Measurements from ENCODE around the gene UBE2D1. TPM values are rescaled to one million over a fixed set of nuclear protein-coding genes. Genes with fewer than 3 reads are reported as not detected.

UBE2D1 gene
- total RNA-seq, 5 donors from 2014 or later (not counting 1 experiment from before 2014, with no cell fraction given): 9.4 to 12.2 (median 10.5) TPM

- no peak overlapping the region for H3K27ac Mint-ChIP-seq
- peaks cover 5 to 7% (median 7%) of the 10 kb centered on the region in 3 donors for H3K4me1 Mint-ChIP-seq
- no peaks in the 10 kb centered on the region for H3K9me3 Mint-ChIP-seq
- ATAC-seq (replicated peaks in 1 of 4) (no peak), DNase-seq (no peak)
- peaks cover 7 to 15% of the 10 kb centered on the region in 2 donors for H3K27me3 Mint-ChIP-seq
- Histone ChIP-seq H3K27me3 (replicated peaks in 1 of 2; ENCODE audit: control insufficient read depth in 2 of 2, extremely low read depth in 1 of 2, insufficient read depth in 2 of 2, low read length in 1 of 2) (peaks cover 0 to 5% of the 10 kb centered on the region in 2 experiments), H3K4me3 (ENCODE audit: control insufficient read depth in 1 of 2, extremely low read depth in 1 of 2, low read length in 1 of 2) (no peak overlapping the region), H3K9me3 (no peaks in the 10 kb centered on the region), H3K4me1 (ENCODE audit: control insufficient read depth in 1 of 2, extremely low read depth in 1 of 2, insufficient read depth in 2 of 2, low read length in 2 of 2) (peaks cover 0 to 4% of the 10 kb centered on the region in 2 experiments), H3K36me3 (ENCODE audit: control insufficient read depth in 2 of 2, extremely low read depth in 1 of 2, insufficient read depth in 1 of 2, low read length in 1 of 2) (no peaks in the 10 kb centered on the region), H3K27ac (ENCODE audit: low read length) (no peak overlapping the region)
- no CpG with 5 or more reads among the region's 1 CpG for WGBS (ENCODE audit: insufficient coverage)
- H3K4me3 Mint-ChIP-seq: no peak overlapping the region
- ChIA-PET POLR2A (no interaction called here), CTCF (no interaction called here)
- no peaks in the 10 kb centered on the region for H3K36me3 Mint-ChIP-seq
These were observed 4.4 kb upstream of the UBE2D1 start for GRCh38 chr10:58330431-58330830.

GRCh38 chr10:58331646-58332045 is 3.2 kb upstream of the UBE2D1 start:
- Mint-ChIP-seq H3K27me3 (peaks cover 5 to 10% of the 10 kb centered on the region in 2 donors), H3K9me3 (no peaks in the 10 kb centered on the region), H3K27ac (no peak overlapping the region), H3K36me3 (no peaks in the 10 kb centered on the region), H3K4me3 (no peak overlapping the region), H3K4me1 (peaks cover 17 to 18% (median 18%) of the 10 kb centered on the region in 3 donors)
- no peak overlapping the region for H3K27ac ChIP-seq (ENCODE audit: low read length)
- ChIA-PET CTCF (no interaction called here), POLR2A (interaction anchor here in 1 of 2 donors (0.5 to 0.6 kb wide), 2 partner anchors 8 to 155 kb away, joined by 3 to 6 read pairs; no protein-coding TSS in a partner anchor)
- peaks cover 5 to 8% of the 10 kb centered on the region in 2 experiments for H3K4me1 ChIP-seq (ENCODE audit: control insufficient read depth in 1 of 2, extremely low read depth in 1 of 2, insufficient read depth in 2 of 2, low read length in 2 of 2)
- no peak for ATAC-seq (replicated peaks in 1 of 4)
- no peak for DNase-seq
- H3K36me3 ChIP-seq (ENCODE audit: control insufficient read depth in 2 of 2, extremely low read depth in 1 of 2, insufficient read depth in 1 of 2, low read length in 1 of 2): no peaks in the 10 kb centered on the region
- peaks cover 0 to 5% of the 10 kb centered on the region in 2 experiments for H3K27me3 ChIP-seq (replicated peaks in 1 of 2; ENCODE audit: control insufficient read depth in 2 of 2, extremely low read depth in 1 of 2, insufficient read depth in 2 of 2, low read length in 1 of 2)
- 100% methylated on average over 1 of the region's 2 CpGs for WGBS (ENCODE audit: insufficient coverage)
- no peak overlapping the region for H3K4me3 ChIP-seq (ENCODE audit: control insufficient read depth in 1 of 2, extremely low read depth in 1 of 2, low read length in 1 of 2)
- H3K9me3 ChIP-seq: no peaks in the 10 kb centered on the region

GRCh38 chr10:58335306-58336005 is 650 bp downstream of the UBE2D1 start:
- Mint-ChIP-seq H3K36me3 (peaks cover 2% of the 10 kb centered on the region), H3K27me3 (peaks cover 0 to 5% of the 10 kb centered on the region in 2 donors), H3K27ac (peak overlapping the region; percentile 65 to 89), H3K4me3 (peak overlapping the region; percentile 95 to 96 (median 95)), H3K4me1 (peaks cover 37 to 50% (median 45%) of the 10 kb centered on the region in 3 donors), H3K9me3 (no peaks in the 10 kb centered on the region)
- ChIA-PET POLR2A (no interaction called here), CTCF (interaction anchor here (1.0 to 1.1 kb wide), 2 partner anchors 49 to 52 kb away, joined by 3 read pairs; no protein-coding TSS in a partner anchor)
- Histone ChIP-seq H3K9me3 (no peaks in the 10 kb centered on the region), H3K36me3 (ENCODE audit: control insufficient read depth in 2 of 2, extremely low read depth in 1 of 2, insufficient read depth in 1 of 2, low read length in 1 of 2) (no peaks in the 10 kb centered on the region), H3K4me3 (ENCODE audit: control insufficient read depth in 1 of 2, extremely low read depth in 1 of 2, low read length in 1 of 2) (peak overlapping the region; percentile 63 to 84), H3K27me3 (replicated peaks in 1 of 2; ENCODE audit: control insufficient read depth in 2 of 2, extremely low read depth in 1 of 2, insufficient read depth in 2 of 2, low read length in 1 of 2) (no peaks in the 10 kb centered on the region), H3K27ac (ENCODE audit: low read length) (no peak overlapping the region), H3K4me1 (ENCODE audit: control insufficient read depth in 1 of 2, extremely low read depth in 1 of 2, insufficient read depth in 2 of 2, low read length in 2 of 2) (peaks cover 5 to 8% of the 10 kb centered on the region in 2 experiments)
- WGBS (ENCODE audit: insufficient coverage): 2% methylated on average over 33 of the region's 37 CpGs
- DNase-seq (peak in 10 of 35 experiments; percentile 1 to 14 (median 4)), ATAC-seq (replicated peaks in 1 of 4) (peak; percentile 46 to 51 (median 46))

- WGBS (ENCODE audit: insufficient coverage): 100% methylated on average over 3 of the region's 4 CpGs
- CTCF ChIA-PET: no interaction called here
- H3K4me1 ChIP-seq (ENCODE audit: control insufficient read depth in 1 of 2, extremely low read depth in 1 of 2, insufficient read depth in 2 of 2, low read length in 2 of 2): peaks cover 8 to 12% of the 10 kb centered on the region in 2 experiments
- peaks cover 0 to 5% of the 10 kb centered on the region in 2 donors for H3K27me3 Mint-ChIP-seq
- no peak overlapping the region for H3K27ac ChIP-seq (ENCODE audit: low read length)
- peak overlapping the region; percentile 95 to 96 (median 95) for H3K4me3 Mint-ChIP-seq
- H3K4me1 Mint-ChIP-seq: peaks cover 45 to 58% (median 52%) of the 10 kb centered on the region in 3 donors
- no peaks in the 10 kb centered on the region for H3K9me3 Mint-ChIP-seq
- POLR2A ChIA-PET: no interaction called here
- no peaks in the 10 kb centered on the region for H3K36me3 ChIP-seq (ENCODE audit: control insufficient read depth in 2 of 2, extremely low read depth in 1 of 2, insufficient read depth in 1 of 2, low read length in 1 of 2)
- no peaks in the 10 kb centered on the region for H3K27me3 ChIP-seq (replicated peaks in 1 of 2; ENCODE audit: control insufficient read depth in 2 of 2, extremely low read depth in 1 of 2, insufficient read depth in 2 of 2, low read length in 1 of 2)
- H3K27ac Mint-ChIP-seq: peak overlapping the region in 1 of 2 donors; percentile 65
- H3K9me3 ChIP-seq: no peaks in the 10 kb centered on the region
- ATAC-seq (replicated peaks in 1 of 4) (no peak), DNase-seq (peak in 1 of 35 experiments; percentile 4)
- H3K36me3 Mint-ChIP-seq: peaks cover 6% of the 10 kb centered on the region
- H3K4me3 ChIP-seq (ENCODE audit: control insufficient read depth in 1 of 2, extremely low read depth in 1 of 2, low read length in 1 of 2): no peak overlapping the region
These were observed 1.4 kb downstream of the UBE2D1 start for GRCh38 chr10:58336242-58336641.

GRCh38 chr10:58341422-58341821 is 6.6 kb downstream of the UBE2D1 start:
- no CpG with 5 or more reads among the region's 4 CpGs for WGBS (ENCODE audit: insufficient coverage)
- Mint-ChIP-seq H3K4me3 (no peak overlapping the region), H3K9me3 (no peaks in the 10 kb centered on the region), H3K36me3 (peaks cover 18% of the 10 kb centered on the region), H3K27me3 (no peaks in the 10 kb centered on the region), H3K27ac (no peak overlapping the region), H3K4me1 (peaks cover 52 to 66% (median 62%) of the 10 kb centered on the region in 3 donors)
- DNase-seq (no peak), ATAC-seq (replicated peaks in 1 of 4) (no peak)
- Histone ChIP-seq H3K9me3 (no peaks in the 10 kb centered on the region), H3K27me3 (replicated peaks in 1 of 2; ENCODE audit: control insufficient read depth in 2 of 2, extremely low read depth in 1 of 2, insufficient read depth in 2 of 2, low read length in 1 of 2) (no peaks in the 10 kb centered on the region), H3K36me3 (ENCODE audit: control insufficient read depth in 2 of 2, extremely low read depth in 1 of 2, insufficient read depth in 1 of 2, low read length in 1 of 2) (no peaks in the 10 kb centered on the region), H3K4me1 (ENCODE audit: control insufficient read depth in 1 of 2, extremely low read depth in 1 of 2, insufficient read depth in 2 of 2, low read length in 2 of 2) (peaks cover 0 to 7% of the 10 kb centered on the region in 2 experiments), H3K4me3 (ENCODE audit: control insufficient read depth in 1 of 2, extremely low read depth in 1 of 2, low read length in 1 of 2) (no peak overlapping the region), H3K27ac (ENCODE audit: low read length) (no peak overlapping the region)
- ChIA-PET CTCF (interaction anchor here (0.6 to 0.7 kb wide), 2 partner anchors 1895 to 1980 kb away, joined by 3 read pairs; partner anchors contain the start of gene ZWINT (in 1 of the 2)), POLR2A (no interaction called here)

- Mint-ChIP-seq H3K4me1 (peaks cover 51 to 65% (median 60%) of the 10 kb centered on the region in 3 donors), H3K36me3 (peaks cover 23% of the 10 kb centered on the region), H3K27me3 (no peaks in the 10 kb centered on the region), H3K27ac (no peak overlapping the region), H3K4me3 (no peak overlapping the region), H3K9me3 (no peaks in the 10 kb centered on the region)
- no peaks in the 10 kb centered on the region for H3K27me3 ChIP-seq (replicated peaks in 1 of 2; ENCODE audit: control insufficient read depth in 2 of 2, extremely low read depth in 1 of 2, insufficient read depth in 2 of 2, low read length in 1 of 2)
- H3K36me3 ChIP-seq (ENCODE audit: control insufficient read depth in 2 of 2, extremely low read depth in 1 of 2, insufficient read depth in 1 of 2, low read length in 1 of 2): no peaks in the 10 kb centered on the region
- POLR2A ChIA-PET: no interaction called here
- no peak for DNase-seq
- peaks cover 0 to 7% of the 10 kb centered on the region in 2 experiments for H3K4me1 ChIP-seq (ENCODE audit: control insufficient read depth in 1 of 2, extremely low read depth in 1 of 2, insufficient read depth in 2 of 2, low read length in 2 of 2)
- no peak for ATAC-seq (replicated peaks in 1 of 4)
- H3K4me3 ChIP-seq (ENCODE audit: control insufficient read depth in 1 of 2, extremely low read depth in 1 of 2, low read length in 1 of 2): no peak overlapping the region
- no peak overlapping the region for H3K27ac ChIP-seq (ENCODE audit: low read length)
- H3K9me3 ChIP-seq: no peaks in the 10 kb centered on the region
- CTCF ChIA-PET: no interaction called here
- WGBS (ENCODE audit: insufficient coverage): no CpG with 5 or more reads among the region's 1 CpG
These were observed 7.1 kb downstream of the UBE2D1 start for GRCh38 chr10:58341947-58342346.
